Measurements from ENCODE around the gene FKBP14. TPM values are rescaled to one million over a fixed set of nuclear protein-coding genes. Genes with fewer than 3 reads are reported as not detected.

The FKBP14 gene
- total RNA-seq, 6 donors from 2014 or later, result 4.2 to 13.7 (median 9.5) TPM

DNA sequence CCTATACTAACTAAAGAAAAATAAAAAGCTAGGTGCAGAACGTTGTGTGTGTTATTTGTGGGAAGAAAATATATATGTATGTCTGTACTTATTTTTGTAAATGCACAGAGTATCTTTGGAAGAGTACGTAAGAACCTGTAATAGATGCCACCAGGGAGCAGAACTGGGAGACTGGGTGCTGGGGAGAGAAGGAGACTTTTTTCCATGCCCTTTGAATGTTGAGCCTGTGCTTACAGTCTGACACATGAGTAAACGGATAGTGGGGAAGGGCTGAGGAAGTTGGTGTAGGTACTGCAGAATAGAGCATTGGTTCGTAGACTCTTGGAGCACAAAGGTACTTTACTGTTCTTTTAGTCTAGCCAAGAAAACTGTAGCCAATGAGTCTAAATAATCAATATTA, 35.6 kb downstream of the FKBP14 start:
- ATAC-seq (ENCODE audit: low FRiP score in 2 of 2) (no peak), DNase-seq (no peak)
- Histone ChIP-seq H3K9me3 (peaks cover 8 to 13% (median 10%) of the 10 kb centered on the region in 4 donors), H3K4me1 (peaks cover 4 to 32% (median 7%) of the 10 kb centered on the region in 4 donors), H3K27ac (no peak overlapping the region), H3K4me3 (no peak overlapping the region), H3K36me3 (no peaks in the 10 kb centered on the region), H3K27me3 (peaks cover 0 to 6% (median 0%) of the 10 kb centered on the region in 4 donors)
- 81 to 85% methylated on average over 4 of the region's 4 CpGs for WGBS, 2 donors
- TF ChIP-seq EP300 (IDR thresholded peaks at IDR 0.05) (no peak), POLR2AphosphoS5 (IDR thresholded peaks at IDR 0.05) (no peak), POLR2A (IDR thresholded peaks at IDR 0.05) (no peak)
- TF ChIP-seq, protein P1, sequence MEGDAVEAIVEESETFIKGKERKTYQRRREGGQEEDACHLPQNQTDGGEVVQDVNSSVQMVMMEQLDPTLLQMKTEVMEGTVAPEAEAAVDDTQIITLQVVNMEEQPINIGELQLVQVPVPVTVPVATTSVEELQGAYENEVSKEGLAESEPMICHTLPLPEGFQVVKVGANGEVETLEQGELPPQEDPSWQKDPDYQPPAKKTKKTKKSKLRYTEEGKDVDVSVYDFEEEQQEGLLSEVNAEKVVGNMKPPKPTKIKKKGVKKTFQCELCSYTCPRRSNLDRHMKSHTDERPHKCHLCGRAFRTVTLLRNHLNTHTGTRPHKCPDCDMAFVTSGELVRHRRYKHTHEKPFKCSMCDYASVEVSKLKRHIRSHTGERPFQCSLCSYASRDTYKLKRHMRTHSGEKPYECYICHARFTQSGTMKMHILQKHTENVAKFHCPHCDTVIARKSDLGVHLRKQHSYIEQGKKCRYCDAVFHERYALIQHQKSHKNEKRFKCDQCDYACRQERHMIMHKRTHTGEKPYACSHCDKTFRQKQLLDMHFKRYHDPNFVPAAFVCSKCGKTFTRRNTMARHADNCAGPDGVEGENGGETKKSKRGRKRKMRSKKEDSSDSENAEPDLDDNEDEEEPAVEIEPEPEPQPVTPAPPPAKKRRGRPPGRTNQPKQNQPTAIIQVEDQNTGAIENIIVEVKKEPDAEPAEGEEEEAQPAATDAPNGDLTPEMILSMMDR (IDR thresholded peaks at IDR 0.05), result no peak

DNA sequence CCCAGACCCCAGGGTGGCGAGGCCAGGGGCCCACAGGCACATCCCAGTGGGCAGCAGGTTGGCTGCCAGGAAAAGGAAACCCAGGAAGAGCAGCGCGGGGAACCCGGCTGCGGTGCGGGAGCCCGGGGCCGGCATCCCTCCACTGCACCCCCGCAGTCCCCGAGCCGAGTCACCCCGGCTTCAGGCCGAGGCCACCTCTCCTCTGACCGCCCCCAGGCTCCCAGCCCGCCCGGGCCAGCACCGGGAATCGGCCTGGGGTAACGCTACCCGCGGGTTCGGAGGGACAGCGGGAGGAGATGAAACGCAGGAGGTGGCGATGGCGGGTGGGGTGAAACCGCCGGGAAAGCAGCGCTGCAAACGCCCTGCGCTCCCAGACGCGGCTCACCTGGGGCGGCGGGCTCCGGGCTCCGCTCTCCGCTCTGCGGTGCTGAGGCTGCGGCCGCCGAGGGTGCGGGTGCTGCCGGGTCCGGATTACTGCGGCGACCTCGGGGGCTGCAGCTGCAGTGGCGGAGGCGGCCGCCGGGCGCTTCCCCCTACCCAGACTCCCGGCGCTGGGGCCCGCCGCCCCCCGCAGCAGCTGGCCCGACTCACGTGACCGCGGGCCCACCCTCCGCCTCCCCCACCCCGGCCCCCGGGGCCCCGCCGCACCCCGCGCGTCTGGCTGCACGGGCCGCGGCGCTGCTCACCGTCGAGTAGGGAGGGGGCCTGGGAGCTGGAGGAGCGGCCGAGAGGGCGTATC, 37.1 kb downstream of the FKBP14 start, which contains the start of gene SCRN1:
Gene SCRN1 (minus strand): TSS at position 545 of the 739 bp plus-strand sequence. CDS start 20,734 bp downstream, outside the sequence.
- H3K4me1 ChIP-seq, result peaks cover 4 to 32% (median 7%) of the 10 kb centered on the region in 4 donors
- no peak for TF ChIP-seq POLR2AphosphoS5 (IDR thresholded peaks at IDR 0.05)
- TF ChIP-seq, protein P1 (IDR thresholded peaks at IDR 0.05), result peak in 1 of 6 experiments; percentile 36
- peak in 2 of 4 donors; percentile 36 to 44 for TF ChIP-seq POLR2A (IDR thresholded peaks at IDR 0.05)
- TF ChIP-seq EP300 (IDR thresholded peaks at IDR 0.05), result no peak
- DNase-seq, result peak; percentile 45 to 91
- peaks cover 8 to 11% (median 10%) of the 10 kb centered on the region in 4 donors for H3K9me3 ChIP-seq
- ATAC-seq (ENCODE audit: low FRiP score in 2 of 2), result peak; percentile 63 to 74
- peak within 1 kb of the TSS; percentile 72 to 86 (median 79) for H3K4me3 ChIP-seq
- no peaks in the 10 kb centered on the region for H3K36me3 ChIP-seq
- H3K27me3 ChIP-seq, result peaks cover 0 to 6% (median 0%) of the 10 kb centered on the region in 4 donors
- 0% methylated on average over 1 to 12 of the region's 79 CpGs for WGBS, 2 donors
- peak within 1 kb of the TSS; percentile 84 to 88 (median 87) for H3K27ac ChIP-seq

DNA sequence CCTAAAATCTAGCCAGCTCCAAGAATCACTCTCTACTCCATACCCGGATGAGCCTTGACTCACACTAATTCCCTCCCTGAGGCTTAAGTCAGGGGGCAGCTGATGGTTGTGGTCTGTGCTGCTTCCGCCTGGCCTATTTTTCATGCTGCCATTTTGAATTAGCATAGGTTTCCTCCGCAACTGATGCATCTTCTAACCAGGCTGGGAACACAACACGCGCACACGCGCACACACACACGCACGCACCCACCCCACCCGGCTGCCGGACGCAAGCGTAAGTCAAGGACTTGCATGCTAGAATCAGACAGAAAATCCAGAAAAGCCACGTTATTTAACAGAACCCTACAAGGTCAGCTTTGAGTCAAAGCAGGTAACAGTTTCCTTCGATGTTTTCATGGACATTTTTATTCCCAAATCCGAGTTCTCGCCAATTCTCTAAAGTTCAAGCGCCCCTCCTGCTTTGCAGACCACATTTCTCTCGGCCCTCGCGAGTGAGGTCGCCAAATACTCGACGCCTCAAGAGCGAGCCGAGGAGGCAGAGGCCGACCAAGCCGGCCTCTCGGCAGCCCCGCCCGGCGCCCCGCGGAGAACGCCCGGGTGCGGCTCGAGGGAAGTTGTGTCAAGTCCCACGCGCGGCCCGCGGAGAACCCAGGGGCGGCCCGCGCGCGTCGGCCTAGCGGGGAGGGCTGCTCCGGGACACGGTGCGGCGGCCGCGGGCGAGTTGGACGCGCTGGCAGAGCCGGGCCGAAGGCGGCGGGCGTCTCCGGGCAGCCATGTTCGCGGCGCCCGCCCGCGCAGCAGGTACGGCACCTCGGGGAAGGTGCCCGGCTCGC, 37.9 kb downstream of the FKBP14 start:
- TF ChIP-seq, protein P1 (IDR thresholded peaks at IDR 0.05), result no peak
- TF ChIP-seq POLR2A (IDR thresholded peaks at IDR 0.05), result peak in 1 of 4 donors; percentile 46
- no peaks in the 10 kb centered on the region for H3K36me3 ChIP-seq
- DNase-seq, result peak; percentile 59 to 93
- peaks cover 4 to 32% (median 7%) of the 10 kb centered on the region in 4 donors for H3K4me1 ChIP-seq
- WGBS, 2 donors, result 17 to 21% methylated on average over 29 to 36 of the region's 75 CpGs
- H3K4me3 ChIP-seq, result peak overlapping the region; percentile 72 to 86 (median 79)
- peaks cover 0 to 6% (median 0%) of the 10 kb centered on the region in 4 donors for H3K27me3 ChIP-seq
- peak; percentile 32 to 81 for ATAC-seq (ENCODE audit: low FRiP score in 2 of 2)
- H3K9me3 ChIP-seq, result peaks cover 6 to 10% (median 9%) of the 10 kb centered on the region in 4 donors
- peak overlapping the region; percentile 84 to 88 (median 87) for H3K27ac ChIP-seq

DNA sequence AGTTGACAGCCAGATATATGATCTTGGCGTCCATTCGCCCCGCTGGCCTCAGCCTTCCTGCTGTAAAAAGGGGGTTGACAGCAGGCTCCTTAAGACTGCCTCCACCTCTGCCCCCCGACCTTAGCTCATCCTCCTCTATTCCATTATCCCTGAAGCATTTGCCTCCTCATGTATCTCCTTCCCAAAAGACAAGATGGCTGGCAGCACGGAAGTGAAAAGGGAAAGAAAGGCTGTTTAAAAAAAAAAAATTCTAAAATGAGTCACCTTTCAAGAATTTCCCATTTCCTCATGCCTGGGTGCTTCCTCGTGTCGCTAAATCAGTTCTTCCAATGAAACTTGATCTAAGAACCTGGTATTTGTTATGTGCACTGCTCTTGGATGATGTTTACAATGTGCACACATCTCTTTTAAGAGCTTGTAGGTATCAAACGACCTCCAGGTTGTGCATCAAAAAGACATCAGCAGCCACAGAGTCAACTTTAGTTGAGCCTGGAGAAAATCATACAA, 38.6 kb downstream of the FKBP14 start:
- 49 to 57% methylated on average over 8 of the region's 8 CpGs for WGBS, 2 donors
- peak overlapping the region; percentile 59 to 88 (median 86) for H3K27ac ChIP-seq
- ATAC-seq (ENCODE audit: low FRiP score in 2 of 2) (peak in 1 of 2 donors; percentile 35), DNase-seq (no peak)
- H3K4me1 ChIP-seq, result peaks cover 4 to 32% (median 7%) of the 10 kb centered on the region in 4 donors
- no peaks in the 10 kb centered on the region for H3K36me3 ChIP-seq
- H3K4me3 ChIP-seq, result no peak overlapping the region
- H3K9me3 ChIP-seq, result peaks cover 0 to 3% (median 1%) of the 10 kb centered on the region in 4 donors
- no peak for TF ChIP-seq EP300 (IDR thresholded peaks at IDR 0.05)
- no peak for TF ChIP-seq POLR2A (IDR thresholded peaks at IDR 0.05)
- no peak for TF ChIP-seq POLR2AphosphoS5 (IDR thresholded peaks at IDR 0.05)
- TF ChIP-seq, protein P1 (IDR thresholded peaks at IDR 0.05), result no peak
- H3K27me3 ChIP-seq, result peaks cover 0 to 6% (median 0%) of the 10 kb centered on the region in 4 donors

Measured in upper lobe of left lung (tissue), 6 donors.